PC-9 (cell line): Measurements from ENCODE around the gene ARHGAP10. TPM values are rescaled to one million over a fixed set of nuclear protein-coding genes. Genes with fewer than 3 reads are reported as not detected.

Experiments
- BruUV-seq: library from RNA; stranded (reverse); fragments of 400-500 nt; replicated peaks from 2 replicates; lab custom pipeline; 2021; lab: Mats Ljungman, UMichigan
- CTCF ChIA-PET: fragments of 300-600 bp; sonication (Branson Sonifier 250); formaldehyde crosslinking; loops from one replicate; lab custom pipeline; 2022; ENCODE audit warnings: antibody characterized with exemption; lab: Charles Lee
- POLR2A ChIA-PET: fragments of 300-600 bp; sonication (Branson Sonifier 250); formaldehyde crosslinking; loops from one replicate; lab custom pipeline; 2022; ENCODE audit warnings: antibody characterized with exemption; ENCODE audit not compliant: unreplicated experiment; lab: Charles Lee
- DNase-seq, 2 experiments: peaks; one replicate each; pipeline versions ENCODE4 v3.0.0 to v3.0.0-alpha.2; 2015 to 2022; ENCODE audit warnings: mixed read lengths in 1 of 2
- H2AFZ ChIP-seq: fragments of 200-600 bp; sonication (generic); 2 replicates; pipeline ENCODE4 v1.8.1; 2017; ENCODE audit warnings: antibody characterized with exemption
- H3F3A ChIP-seq: fragments of 200-600 bp; sonication (generic); 2 replicates; pipeline ENCODE4 v1.8.1; 2017; ENCODE audit warnings: antibody characterized with exemption, mild to moderate bottlenecking, low read depth; ENCODE audit not compliant: insufficient read depth
- H3K27ac ChIP-seq: fragments of 200-600 bp; sonication (generic); 2 replicates; pipeline ENCODE4 v1.6.1; 2016; ENCODE audit warnings: mixed run types
- H3K27me3 ChIP-seq: fragments of 200-600 bp; sonication (generic); 2 replicates; pipeline ENCODE4 v1.6.1; 2016; ENCODE audit warnings: low read depth, mixed run types; ENCODE audit not compliant: insufficient read depth
- H3K36me3 ChIP-seq: fragments of 200-600 bp; sonication (generic); 2 replicates; pipeline ENCODE4 v1.6.1; 2016; ENCODE audit warnings: low read depth, mixed run types
- H3K4me1 ChIP-seq: fragments of 200-600 bp; sonication (generic); replicated peaks from 2 replicates; pipeline ENCODE4 v1.6.1; 2016; ENCODE audit warnings: mixed run types; ENCODE audit not compliant: insufficient read depth
- H3K4me2 ChIP-seq: fragments of 200-600 bp; sonication (generic); 2 replicates; pipeline ENCODE4 v1.6.1; 2017; ENCODE audit warnings: mixed run types
- H3K4me3 ChIP-seq: fragments of 200-600 bp; sonication (generic); 2 replicates; pipeline ENCODE4 v1.6.1; 2016; ENCODE audit warnings: mixed run types
- H3K79me2 ChIP-seq: fragments of 200-600 bp; sonication (generic); 2 replicates; pipeline ENCODE4 v1.6.1; 2017; ENCODE audit warnings: low read depth, mixed run types
- H3K9me2 ChIP-seq: fragments of 200-600 bp; sonication (generic); 2 replicates; pipeline ENCODE4 v1.8.1; 2017; ENCODE audit warnings: mild to moderate bottlenecking; ENCODE audit not compliant: insufficient read depth
- H3K9me3 ChIP-seq: fragments of 200-600 bp; sonication (generic); 2 replicates; pipeline ENCODE4 v1.8.1; 2016; ENCODE audit warnings: low read depth; ENCODE audit not compliant: insufficient read depth
- H4K20me1 ChIP-seq: fragments of 200-600 bp; sonication (generic); 2 replicates; pipeline ENCODE4 v1.8.1; 2017; ENCODE audit not compliant: insufficient read depth
- EZH2 ChIP-seq: fragments of 200-600 bp; sonication (generic); IDR thresholded peaks from 2 replicates; pipeline ENCODE4 v1.8.0; 2017; ENCODE audit warnings: antibody characterized with exemption, low read depth
- intact Hi-C: fragments of 100-400 bp; cut with micrococcal nuclease; formaldehyde crosslinking; loops from one replicate; pipeline ENCODE4 v1.10.0; 2022; ENCODE audit not compliant: unreplicated experiment
- total RNA-seq: library from RNA; stranded (reverse); gene quantifications from 2 replicates; pipeline ENCODE4 v1.2.3, GENCODE V29; 2021
- TF ChIP-seq, protein P1 (sequence below): fragments of 200-600 bp; sonication (generic); conservative IDR thresholded peaks from 2 replicates; pipeline ENCODE4 v1.6.1; 2017; ENCODE audit warnings: mixed run types, antibody characterized with exemption, mild to moderate bottlenecking, moderate library complexity

The ARHGAP10 gene
- total RNA-seq, 1 experiment from 2014 or later = 27.5 TPM

DNA sequence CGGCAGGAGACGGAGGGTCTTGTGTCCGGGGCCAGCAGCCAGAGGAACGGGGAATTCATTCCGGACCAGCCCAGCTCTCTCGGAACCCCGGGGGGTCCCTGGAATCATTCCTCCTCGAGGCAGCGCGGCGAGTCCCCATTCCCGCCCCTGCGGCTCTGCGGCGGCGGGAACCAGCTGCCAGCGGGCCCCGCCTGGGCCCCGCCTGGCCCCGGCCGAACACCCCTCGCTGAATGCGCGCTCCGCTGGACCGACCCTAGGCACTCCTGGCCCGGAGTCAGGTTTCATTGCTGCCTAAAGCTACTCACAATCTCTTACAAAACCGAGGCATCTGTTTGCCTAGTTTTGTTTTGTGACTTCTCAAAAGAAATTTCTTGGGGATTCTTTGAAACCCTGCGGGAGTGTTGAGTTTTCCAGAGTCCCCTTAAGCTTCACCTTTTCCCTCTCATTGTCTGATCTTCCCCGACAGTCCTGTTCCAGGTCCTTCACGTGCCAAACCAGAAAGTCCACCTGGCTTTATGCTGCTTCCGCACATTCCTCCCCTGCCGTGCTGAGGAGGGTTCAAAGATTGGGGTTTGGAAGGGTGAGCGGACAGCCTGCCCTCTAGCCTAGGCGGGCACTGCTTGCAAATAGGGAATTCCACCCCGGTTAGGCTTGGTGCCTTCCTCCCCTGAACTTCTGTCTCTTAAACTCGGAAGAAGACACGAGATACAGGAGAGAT is 789 bp downstream of the ARHGAP10 start:
- peak overlapping the region; percentile 97 for H3K4me2 ChIP-seq
- CTCF ChIA-PET = no interaction called here
- no TSS peak for BruUV-seq

DNA sequence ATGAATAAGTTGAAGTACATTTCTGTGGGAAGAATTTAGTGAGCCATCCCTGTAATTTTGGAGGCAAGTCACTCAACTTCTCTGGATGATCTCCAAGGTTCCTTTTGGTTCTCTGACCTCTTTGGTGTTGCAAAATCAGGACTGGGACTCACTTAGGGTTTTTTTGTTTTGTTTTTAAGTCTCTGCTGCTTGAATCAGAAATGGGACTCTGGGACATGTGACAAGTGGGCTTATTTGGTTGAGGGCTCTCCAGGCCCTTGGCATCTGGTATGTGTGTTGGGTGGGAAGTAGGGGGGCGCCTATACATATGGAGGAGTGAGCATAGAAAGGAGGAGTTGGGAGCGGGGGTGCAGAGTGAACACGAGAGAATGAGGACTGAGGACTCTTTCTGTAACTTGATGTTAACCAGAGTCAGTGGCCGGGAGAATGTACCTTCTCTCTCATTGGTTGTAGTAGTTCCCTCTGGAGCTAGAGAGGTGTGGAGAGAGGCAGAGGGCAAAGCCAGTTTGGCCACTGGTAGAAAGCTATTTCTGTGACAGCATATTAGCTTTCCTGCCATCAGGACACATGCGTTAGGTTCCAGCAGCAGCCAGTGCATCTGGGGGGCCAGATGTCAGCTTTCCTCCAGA is 1.9 kb downstream of the ARHGAP10 start:
- peak overlapping the region; percentile 97 for H3K4me2 ChIP-seq
- no peaks in the 10 kb centered on the region for H3K27me3 ChIP-seq
- no peaks in the 10 kb centered on the region for H4K20me1 ChIP-seq
- H3K4me1 ChIP-seq = peaks cover 48% of the 10 kb centered on the region
- no peak for TF ChIP-seq EZH2
- TF ChIP-seq, protein P1, sequence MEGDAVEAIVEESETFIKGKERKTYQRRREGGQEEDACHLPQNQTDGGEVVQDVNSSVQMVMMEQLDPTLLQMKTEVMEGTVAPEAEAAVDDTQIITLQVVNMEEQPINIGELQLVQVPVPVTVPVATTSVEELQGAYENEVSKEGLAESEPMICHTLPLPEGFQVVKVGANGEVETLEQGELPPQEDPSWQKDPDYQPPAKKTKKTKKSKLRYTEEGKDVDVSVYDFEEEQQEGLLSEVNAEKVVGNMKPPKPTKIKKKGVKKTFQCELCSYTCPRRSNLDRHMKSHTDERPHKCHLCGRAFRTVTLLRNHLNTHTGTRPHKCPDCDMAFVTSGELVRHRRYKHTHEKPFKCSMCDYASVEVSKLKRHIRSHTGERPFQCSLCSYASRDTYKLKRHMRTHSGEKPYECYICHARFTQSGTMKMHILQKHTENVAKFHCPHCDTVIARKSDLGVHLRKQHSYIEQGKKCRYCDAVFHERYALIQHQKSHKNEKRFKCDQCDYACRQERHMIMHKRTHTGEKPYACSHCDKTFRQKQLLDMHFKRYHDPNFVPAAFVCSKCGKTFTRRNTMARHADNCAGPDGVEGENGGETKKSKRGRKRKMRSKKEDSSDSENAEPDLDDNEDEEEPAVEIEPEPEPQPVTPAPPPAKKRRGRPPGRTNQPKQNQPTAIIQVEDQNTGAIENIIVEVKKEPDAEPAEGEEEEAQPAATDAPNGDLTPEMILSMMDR = no peak
- H3K9me3 ChIP-seq = no peaks in the 10 kb centered on the region
- H3K36me3 ChIP-seq = no peaks in the 10 kb centered on the region
- peak overlapping the region; percentile 85; the same call in 1 of the 2 replicates for H3K4me3 ChIP-seq
- H2AFZ ChIP-seq = no peak overlapping the region
- DNase-seq = peak in 1 of 2 experiments; percentile 48
- peak overlapping the region; percentile 70 for H3K27ac ChIP-seq
- ChIA-PET POLR2A (no interaction called here), CTCF (no interaction called here)
- intact Hi-C loops = loop anchor here (1.0 to 2.0 kb wide), 3 partner anchors 7 to 132 kb away; no protein-coding TSS in a partner anchor
- no TSS peak for BruUV-seq
- no peaks in the 10 kb centered on the region for H3K9me2 ChIP-seq
- peaks cover 67% of the 10 kb centered on the region for H3K79me2 ChIP-seq
- H3F3A ChIP-seq = peaks cover 27% of the 10 kb centered on the region

More for the DNA sequence above, 789 bp downstream of the ARHGAP10 start:
- intact Hi-C loops = loop anchor here (1.0 to 2.0 kb wide), 3 partner anchors 9 to 134 kb away; no protein-coding TSS in a partner anchor
- Histone ChIP-seq H3K4me1 (peaks cover 50% of the 10 kb centered on the region), H3K27ac (peak overlapping the region; percentile 70), H3K9me2 (no peaks in the 10 kb centered on the region), H2AFZ (peak overlapping the region; percentile 93), H4K20me1 (no peaks in the 10 kb centered on the region), H3K27me3 (no peaks in the 10 kb centered on the region), H3F3A (peaks cover 27% of the 10 kb centered on the region), H3K4me3 (peak overlapping the region; percentile 85), H3K9me3 (no peaks in the 10 kb centered on the region), H3K79me2 (peaks cover 56% of the 10 kb centered on the region), H3K36me3 (no peaks in the 10 kb centered on the region)
- DNase-seq = peak; percentile 41 to 44
- TF ChIP-seq, protein P1 = no peak
- no peak for TF ChIP-seq EZH2
- POLR2A ChIA-PET = interaction anchor here (0.6 kb wide), 2 partner anchors 9 to 687 kb away, joined by 7 to 10 read pairs; no protein-coding TSS in a partner anchor

DNA sequence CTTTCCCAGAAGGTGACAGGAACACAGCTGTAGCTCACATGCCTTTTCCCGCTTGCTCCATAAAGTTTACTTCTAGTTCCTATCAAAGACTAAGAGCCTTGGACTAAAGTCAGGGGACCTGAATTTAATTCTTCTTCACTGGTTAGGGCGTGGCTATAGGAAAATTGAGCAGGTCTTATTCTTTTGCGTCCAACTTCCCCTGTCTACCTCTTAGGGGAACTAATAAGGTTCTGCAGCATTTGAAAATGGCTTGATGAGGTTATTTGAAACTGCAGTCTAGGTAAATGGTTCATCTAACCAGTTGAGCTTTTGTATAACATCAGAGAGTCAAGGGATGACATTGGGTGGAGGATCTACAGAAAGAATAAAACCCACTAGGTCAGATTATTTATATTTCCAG is 2.6 kb downstream of the ARHGAP10 start:
- Histone ChIP-seq H3K36me3 (no peaks in the 10 kb centered on the region), H4K20me1 (no peaks in the 10 kb centered on the region), H2AFZ (no peak overlapping the region), H3K79me2 (peaks cover 74% of the 10 kb centered on the region), H3F3A (peaks cover 27% of the 10 kb centered on the region), H3K4me1 (peaks cover 48% of the 10 kb centered on the region), H3K9me2 (no peaks in the 10 kb centered on the region), H3K9me3 (no peaks in the 10 kb centered on the region), H3K4me3 (peak overlapping the region; percentile 85; the same call in 1 of the 2 replicates), H3K27ac (peak overlapping the region; percentile 70; the same call in 1 of the 2 replicates), H3K27me3 (no peaks in the 10 kb centered on the region), H3K4me2 (peak overlapping the region; percentile 97)
- TF ChIP-seq, protein P1 = no peak
- no peak for TF ChIP-seq EZH2
- ChIA-PET CTCF (no interaction called here), POLR2A (no interaction called here)
- no TSS peak for BruUV-seq
- intact Hi-C loops = no loop called here
- DNase-seq = no peak
